ENCODE measurements around the gene FAM47E.
"Not testable (repeated sequence)": the region's sequence is repeated elsewhere in the genome, so short reads cannot be mapped to it uniquely, and the experiment has no call there.

FAM47E gene

GRCh38 chr4:76232681-76233080, 18.8 kb upstream of the FAM47E start:
- DNase-seq = no peak

GRCh38 chr4:76233083-76233482, 18.4 kb upstream of the FAM47E start:
- DNase-seq = no peak

- no peak for DNase-seq
Observed at GRCh38 chr4:76233529-76233928, 18.0 kb upstream of the FAM47E start.

GRCh38 chr4:76233967-76234678, 17.4 kb upstream of the FAM47E start:
- no peak for DNase-seq

- no peak for DNase-seq
Observed at GRCh38 chr4:76234679-76235044, 16.9 kb upstream of the FAM47E start.

- DNase-seq = no peak
Observed at GRCh38 chr4:76235407-76235806, 16.1 kb upstream of the FAM47E start.

GRCh38 chr4:76235915-76236314, 15.6 kb upstream of the FAM47E start:
- no peak for DNase-seq

GRCh38 chr4:76238236-76238635, 13.3 kb upstream of the FAM47E start:
- DNase-seq = no peak

GRCh38 chr4:76238701-76239100, 12.8 kb upstream of the FAM47E start:
- no peak for DNase-seq

- DNase-seq = no peak
Observed at GRCh38 chr4:76240236-76240635, 11.3 kb upstream of the FAM47E start.

GRCh38 chr4:76243877-76244276, 7.6 kb upstream of the FAM47E start:
- DNase-seq = not testable (repeated sequence)

- DNase-seq = no peak
Observed at GRCh38 chr4:76246025-76246424, 5.5 kb upstream of the FAM47E start.

- no peak for DNase-seq
Observed at GRCh38 chr4:76246852-76247251, 4.7 kb upstream of the FAM47E start.

- DNase-seq = no peak
Observed at GRCh38 chr4:76250962-76251361, 559 bp upstream of the FAM47E start.

GRCh38 chr4:76252271-76252653, 741 bp downstream of the FAM47E start:
- DNase-seq = no peak

- DNase-seq = no peak
Observed at GRCh38 chr4:76253511-76253910, 2.0 kb downstream of the FAM47E start.

GRCh38 chr4:76256032-76256431, 4.5 kb downstream of the FAM47E start:
- no peak for DNase-seq

- DNase-seq = no peak
Observed at GRCh38 chr4:76256968-76257367, 5.4 kb downstream of the FAM47E start.

GRCh38 chr4:76257824-76258223, 6.3 kb downstream of the FAM47E start:
- no peak for DNase-seq

GRCh38 chr4:76260571-76260970, 9.1 kb downstream of the FAM47E start:
- DNase-seq = no peak

- DNase-seq = no peak
Observed at GRCh38 chr4:76265631-76266218, 14.2 kb downstream of the FAM47E start.

- DNase-seq = no peak
Observed at GRCh38 chr4:76266627-76267026, 15.1 kb downstream of the FAM47E start.

- DNase-seq = no peak
Observed at GRCh38 chr4:76267811-76268210, 16.3 kb downstream of the FAM47E start.

- no peak for DNase-seq
Observed at GRCh38 chr4:76270244-76271175, 19.0 kb downstream of the FAM47E start.
